Neural crest cell (in vitro differentiated cells): ENCODE measurements around the gene NPC1. TPM values are rescaled to one million over a fixed set of nuclear protein-coding genes. Genes with fewer than 3 reads are reported as not detected.

Experiments used
- DNase-seq: peaks from one replicate; pipeline ENCODE4 v3.0.0; 2021; ENCODE audit warnings: low read depth, mixed read lengths, low spot score
- H3K27ac Mint-ChIP-seq: one replicate; pipeline ENCODE4 v1.8.0; 2021; ENCODE audit warnings: mild to moderate bottlenecking, mixed read lengths; ENCODE audit not compliant: unreplicated experiment
- H3K27me3 Mint-ChIP-seq: 2 replicates; pipeline ENCODE4 v1.8.0; 2021; ENCODE audit warnings: low read depth, mild to moderate bottlenecking, mixed read lengths
- H3K36me3 Mint-ChIP-seq: 2 replicates; pipeline ENCODE4 v1.8.0; 2021; ENCODE audit warnings: low read depth, mild to moderate bottlenecking, mixed read lengths
- H3K4me1 Mint-ChIP-seq: 2 replicates; pipeline ENCODE4 v1.8.0; 2021; ENCODE audit warnings: mixed read lengths
- H3K4me3 Mint-ChIP-seq: one replicate; pipeline ENCODE4 v1.8.0; 2021; ENCODE audit warnings: mild to moderate bottlenecking, mixed read lengths
- H3K9me3 Mint-ChIP-seq: 2 replicates; pipeline ENCODE4 v1.8.0; 2021; ENCODE audit warnings: mixed read lengths
- CTCF ChIP-seq: fragments of 200-600 bp; sonication (generic); conservative IDR thresholded peaks from 2 replicates; pipeline ENCODE4 v1.5.0; 2021; ENCODE audit warnings: antibody characterized with exemption, mild to moderate bottlenecking
- total RNA-seq: library from RNA; stranded (reverse); gene quantifications from 2 replicates; pipeline ENCODE4 v1.2.1, GENCODE V29; 2021

Gene NPC1
- total RNA-seq, 1 donor from 2014 or later = 62.7 TPM

GRCh38 chr18:23585007-23585871 is 1.1 kb downstream of the NPC1 start:
- Mint-ChIP-seq H3K9me3 (no peaks in the 10 kb centered on the region), H3K4me3 (peak overlapping the region; percentile 95), H3K27ac (peak overlapping the region; percentile 73), H3K27me3 (peaks cover 3% of the 10 kb centered on the region), H3K4me1 (peaks cover 59% of the 10 kb centered on the region), H3K36me3 (peaks cover under 1% of the 10 kb centered on the region)
- no peak for TF ChIP-seq CTCF
- DNase-seq = no peak

DNA sequence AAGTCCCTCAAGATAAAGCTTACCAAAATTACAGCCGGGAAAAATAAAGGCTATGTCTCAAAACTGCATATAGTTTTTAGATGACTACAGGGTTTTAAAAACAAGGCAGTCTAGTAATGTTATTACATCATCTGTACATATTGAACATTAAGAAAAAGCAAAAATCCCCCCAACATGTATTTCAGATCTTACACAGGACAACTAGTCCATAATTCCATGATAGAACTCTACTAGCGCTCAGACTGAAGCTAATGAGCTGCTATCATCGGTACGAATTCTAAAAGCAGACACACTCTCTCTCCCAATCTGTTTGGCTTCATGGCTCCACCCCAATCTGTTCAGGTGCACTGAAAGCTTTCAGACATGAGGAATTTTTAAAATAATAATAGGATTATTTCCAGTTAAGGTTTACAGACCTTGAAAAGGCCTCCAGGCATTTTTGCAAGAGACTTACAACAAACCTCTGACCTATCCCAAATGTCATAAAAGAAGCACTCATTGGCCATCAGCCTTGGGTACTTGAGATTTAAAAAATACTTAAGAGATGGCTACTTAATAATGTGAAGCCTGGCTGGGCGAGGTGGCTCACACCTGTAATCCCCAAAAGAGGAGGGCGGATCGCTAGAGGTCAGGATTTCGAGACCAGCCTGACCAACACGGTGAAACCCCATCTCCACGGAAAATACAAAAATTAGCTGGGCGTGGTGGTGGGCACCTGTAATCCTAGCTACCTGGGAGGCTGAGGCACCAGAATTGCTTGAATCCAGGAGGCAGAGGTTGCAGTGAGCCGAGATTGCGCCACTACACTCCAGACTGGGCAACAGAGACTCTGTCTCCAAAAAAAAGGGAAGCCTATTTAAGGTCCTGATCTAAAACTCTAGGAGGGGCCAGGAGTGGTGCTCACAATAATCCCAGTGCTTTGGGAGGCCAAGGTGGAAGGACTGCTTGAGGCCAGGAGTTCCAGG is 2.0 kb downstream of the NPC1 start:
- Mint-ChIP-seq H3K27ac (peak overlapping the region; percentile 91), H3K4me3 (peak overlapping the region; percentile 84), H3K4me1 (peaks cover 65% of the 10 kb centered on the region), H3K36me3 (peaks cover 2% of the 10 kb centered on the region), H3K27me3 (peaks cover 3% of the 10 kb centered on the region), H3K9me3 (no peaks in the 10 kb centered on the region)
- DNase-seq = no peak
- TF ChIP-seq CTCF = no peak

- peaks cover under 1% of the 10 kb centered on the region for H3K27me3 Mint-ChIP-seq
- peak overlapping the region; percentile 91 for H3K27ac Mint-ChIP-seq
- no peaks in the 10 kb centered on the region for H3K9me3 Mint-ChIP-seq
- peaks cover 6% of the 10 kb centered on the region for H3K36me3 Mint-ChIP-seq
- no peak for TF ChIP-seq CTCF
- H3K4me1 Mint-ChIP-seq = peaks cover 76% of the 10 kb centered on the region
- peak; percentile 14 for DNase-seq
- H3K4me3 Mint-ChIP-seq = peak overlapping the region; percentile 84
These were observed 3.0 kb downstream of the NPC1 start for GRCh38 chr18:23583071-23583865.

- peaks cover 13% of the 10 kb centered on the region for H3K36me3 Mint-ChIP-seq
- no peak overlapping the region for H3K4me3 Mint-ChIP-seq
- peak overlapping the region; percentile 57 for H3K27ac Mint-ChIP-seq
- no peak for DNase-seq
- H3K4me1 Mint-ChIP-seq = peaks cover 73% of the 10 kb centered on the region
- H3K9me3 Mint-ChIP-seq = no peaks in the 10 kb centered on the region
- H3K27me3 Mint-ChIP-seq = no peaks in the 10 kb centered on the region
- no peak for TF ChIP-seq CTCF
These were observed 5.5 kb downstream of the NPC1 start for GRCh38 chr18:23580677-23581367.
